Esophagus squamous epithelium (tissue), 5 donors: ENCODE results near the gene SNX32. TPM values are rescaled to one million over a fixed set of nuclear protein-coding genes. Genes with fewer than 3 reads are reported as not detected.

ENCODE experiments used
- DNase-seq: peaks from one replicate; lab custom pipeline; 2025; lab: John Stamatoyannopoulos, UW
- H3K27ac ChIP-seq, 4 donors: fragments of 200-600 bp; sonication (generic); one replicate each; pipeline ENCODE4 v1.5.1; 2016 to 2019; ENCODE audit warnings: mild to moderate bottlenecking in 1 of 4
- H3K27me3 ChIP-seq, 4 donors: fragments of 200-600 bp; sonication (generic); 1 replicate in 3 of 4; 2 replicates in 1 of 4; pipeline versions ENCODE4 v1.5.1 to v1.6.0; 2017 to 2021; ENCODE audit warnings: antibody characterized with exemption in 1 of 4
- H3K36me3 ChIP-seq, 3 donors: fragments of 200-600 bp; sonication (generic); one replicate each; pipeline ENCODE4 v1.5.1; 2016 to 2019
- H3K4me1 ChIP-seq, 3 donors: fragments of 200-600 bp; sonication (generic); one replicate each; pipeline ENCODE4 v1.5.1; 2017 to 2019
- H3K4me3 ChIP-seq, 4 donors: fragments of 200-600 bp; sonication (generic); 1 replicate in 3 of 4; 2 replicates in 1 of 4; pipeline ENCODE4 v1.5.1; 2016 to 2019; ENCODE audit warnings: mild to moderate bottlenecking in 2 of 4, moderate library complexity in 1 of 4
- H3K9me3 ChIP-seq, 3 donors: fragments of 200-600 bp; sonication (generic); one replicate each; pipeline ENCODE4 v1.5.1; 2016 to 2019
- POLR2A ChIP-seq, 4 donors: fragments of 450-650 bp; IDR thresholded peaks; one replicate each; pipeline ENCODE4 v1.6.1; 2017; ENCODE audit warnings: antibody characterized with exemption in 4 of 4, mild to moderate bottlenecking in 4 of 4, moderate library complexity in 3 of 4
- WGBS, 2 donors: methylation state at CpG; one replicate each; pipeline ENCODE4 v1.1.5; 2018; 5-methylcytosine and 5-hydroxymethylcytosine counted together
- intact Hi-C: fragments of 100-400 bp; cut with DNase I; formaldehyde crosslinking; loops from one replicate; pipeline ENCODE4 v1.15.0; 2022
- total RNA-seq, 4 donors: library from RNA; depleted of rRNA; stranded (reverse); fragments of >200 nt; gene quantifications; one replicate each; pipeline ENCODE4 v1.1.0, GENCODE V29; 2016
- TF ChIP-seq, protein P1 (sequence below), 6 experiments: fragments of 450-650 bp in 4 of 6; fragments of 200-600 bp in 2 of 6; sonication (generic) in 2 of 6; IDR thresholded peaks; one replicate each; pipeline ENCODE4 v1.5.1; 2016 to 2019; ENCODE audit warnings: antibody characterized with exemption in 6 of 6, mild to moderate bottlenecking in 4 of 6, moderate library complexity in 4 of 6
- donor health status: DM: yes; HTN: yes; CAD: no.

Gene SNX32
- total RNA-seq, 4 donors from 2014 or later = 0.38 TPM; not detected in 3

GRCh38 chr11:65870706-65871681 is 37.2 kb downstream of the SNX32 start:
- WGBS, 2 donors = 60% methylated on average over 3 to 17 of the region's 24 CpGs
- Histone ChIP-seq H3K36me3 (peaks cover under 1 to 24% (median under 1%) of the 10 kb centered on the region in 3 donors), H3K27ac (peak overlapping the region; percentile 81 to 95 (median 87)), H3K27me3 (no peaks in the 10 kb centered on the region), H3K9me3 (no peaks in the 10 kb centered on the region), H3K4me1 (peaks cover 16 to 51% (median 18%) of the 10 kb centered on the region in 3 donors), H3K4me3 (peak overlapping the region in 3 of 4 donors; percentile 59 to 73 (median 63))
- TF ChIP-seq POLR2A (IDR thresholded peaks at IDR 0.05) = no peak
- TF ChIP-seq, protein P1, sequence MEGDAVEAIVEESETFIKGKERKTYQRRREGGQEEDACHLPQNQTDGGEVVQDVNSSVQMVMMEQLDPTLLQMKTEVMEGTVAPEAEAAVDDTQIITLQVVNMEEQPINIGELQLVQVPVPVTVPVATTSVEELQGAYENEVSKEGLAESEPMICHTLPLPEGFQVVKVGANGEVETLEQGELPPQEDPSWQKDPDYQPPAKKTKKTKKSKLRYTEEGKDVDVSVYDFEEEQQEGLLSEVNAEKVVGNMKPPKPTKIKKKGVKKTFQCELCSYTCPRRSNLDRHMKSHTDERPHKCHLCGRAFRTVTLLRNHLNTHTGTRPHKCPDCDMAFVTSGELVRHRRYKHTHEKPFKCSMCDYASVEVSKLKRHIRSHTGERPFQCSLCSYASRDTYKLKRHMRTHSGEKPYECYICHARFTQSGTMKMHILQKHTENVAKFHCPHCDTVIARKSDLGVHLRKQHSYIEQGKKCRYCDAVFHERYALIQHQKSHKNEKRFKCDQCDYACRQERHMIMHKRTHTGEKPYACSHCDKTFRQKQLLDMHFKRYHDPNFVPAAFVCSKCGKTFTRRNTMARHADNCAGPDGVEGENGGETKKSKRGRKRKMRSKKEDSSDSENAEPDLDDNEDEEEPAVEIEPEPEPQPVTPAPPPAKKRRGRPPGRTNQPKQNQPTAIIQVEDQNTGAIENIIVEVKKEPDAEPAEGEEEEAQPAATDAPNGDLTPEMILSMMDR (IDR thresholded peaks at IDR 0.05) = no peak
- intact Hi-C loops = no loop called here
- no peak for DNase-seq

DNA sequence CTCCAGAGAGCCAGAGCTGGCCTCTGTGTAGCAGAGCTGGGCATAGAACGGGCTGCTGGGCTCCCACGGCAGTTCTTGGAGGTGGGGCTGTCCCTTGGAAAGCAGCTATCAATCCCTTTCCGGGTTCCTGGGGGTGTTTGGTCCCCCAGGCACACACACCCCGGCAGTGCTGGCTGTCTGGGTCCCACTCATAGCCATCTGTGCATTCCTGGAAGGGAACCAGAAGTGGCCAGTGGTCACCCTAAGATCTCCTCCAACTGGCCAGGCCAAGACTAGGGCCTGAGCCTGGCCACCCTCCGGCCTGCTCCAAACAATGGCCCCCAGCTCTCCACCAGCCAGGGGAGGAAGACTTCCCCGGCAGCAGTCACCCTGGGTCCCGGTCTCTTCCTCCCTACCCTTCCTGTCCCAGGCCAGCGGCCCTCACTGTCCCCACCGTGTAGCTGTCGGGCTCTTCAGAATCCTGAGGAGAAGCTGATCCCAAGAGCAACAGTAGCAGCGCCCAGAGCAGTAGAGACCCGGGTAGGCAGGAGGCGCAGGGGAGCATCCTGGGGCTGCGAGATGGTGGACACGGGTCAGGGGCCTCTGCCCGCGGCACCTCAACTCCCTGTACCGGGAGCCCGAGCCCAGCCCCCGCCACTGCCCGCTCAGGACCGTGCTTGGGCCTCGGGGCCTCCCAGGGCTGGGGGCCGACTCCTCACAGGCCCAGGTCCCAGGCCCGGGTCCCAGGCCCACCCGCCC is 38.2 kb downstream of the SNX32 start:
- Histone ChIP-seq H3K36me3 (peaks cover 0 to 14% (median 0%) of the 10 kb centered on the region in 3 donors), H3K27ac (peak overlapping the region; percentile 81 to 95 (median 87)), H3K27me3 (no peaks in the 10 kb centered on the region), H3K9me3 (no peaks in the 10 kb centered on the region), H3K4me3 (peak overlapping the region; percentile 35 to 73 (median 61)), H3K4me1 (peaks cover 16 to 51% (median 18%) of the 10 kb centered on the region in 3 donors)
- WGBS, 2 donors = 20 to 76% methylated on average over 2 to 5 of the region's 26 CpGs
- no peak for TF ChIP-seq POLR2A (IDR thresholded peaks at IDR 0.05)
- TF ChIP-seq, protein P1 (IDR thresholded peaks at IDR 0.05) = no peak
- intact Hi-C loops = no loop called here
- no peak for DNase-seq

DNA sequence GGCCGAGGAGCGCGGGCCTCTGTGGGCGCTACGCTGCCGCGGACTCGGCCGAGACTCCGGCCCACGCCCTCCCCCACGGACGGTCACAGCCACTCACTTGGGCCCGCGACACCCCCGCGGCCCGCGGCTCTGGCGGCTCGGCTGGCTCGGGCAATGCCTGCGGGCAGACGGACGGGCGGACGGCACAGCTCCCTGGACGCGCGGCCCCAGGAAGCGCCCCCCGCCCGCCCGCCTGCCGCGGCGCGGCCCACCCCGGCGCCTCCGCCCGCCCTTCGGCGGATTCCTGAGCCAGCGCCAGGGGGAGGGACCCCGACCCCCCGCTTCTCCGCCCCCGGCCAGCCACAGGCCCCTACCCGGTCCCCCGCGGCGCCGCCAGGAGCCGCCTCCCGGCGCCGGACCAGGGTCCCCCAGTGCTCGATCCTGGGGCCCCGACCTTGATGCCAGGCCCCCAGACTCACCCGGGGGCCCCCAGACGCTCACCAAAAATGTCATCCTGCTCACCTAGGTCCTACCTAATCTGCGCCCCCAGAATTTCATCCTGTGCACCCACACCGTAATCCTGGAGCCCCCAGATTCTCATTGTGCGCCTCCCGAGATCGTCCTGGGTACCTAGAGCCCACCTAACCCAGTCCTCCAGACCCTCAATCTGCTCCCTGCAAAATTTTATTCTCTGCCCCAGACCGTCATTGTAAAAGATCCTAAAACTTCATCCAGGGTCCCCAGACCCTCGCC is 39.0 kb downstream of the SNX32 start, which contains the start of gene EFEMP2:
TSS of gene EFEMP2 (minus strand) at position 215 of the 732 bp plus-strand sequence. CDS start 446 bp downstream, outside the sequence.
- Histone ChIP-seq H3K4me3 (peak within 1 kb of the TSS; percentile 35 to 73 (median 61)), H3K4me1 (peaks cover 16 to 48% (median 18%) of the 10 kb centered on the region in 3 donors), H3K27me3 (no peaks in the 10 kb centered on the region), H3K27ac (peak within 1 kb of the TSS; percentile 81 to 95 (median 87)), H3K9me3 (no peaks in the 10 kb centered on the region), H3K36me3 (peaks cover 0 to 6% (median 0%) of the 10 kb centered on the region in 3 donors)
- TF ChIP-seq POLR2A (IDR thresholded peaks at IDR 0.05) = no peak
- TF ChIP-seq, protein P1 (IDR thresholded peaks at IDR 0.05) = no peak
- WGBS, 2 donors = 0 to 1% methylated on average over 5 to 7 of the region's 69 CpGs
- intact Hi-C loops = no loop called here
- no peak for DNase-seq

GRCh38 chr11:65873318-65874156 is 39.8 kb downstream of the SNX32 start:
- 15 to 38% methylated on average over 6 to 18 of the region's 54 CpGs for WGBS, 2 donors
- Histone ChIP-seq H3K36me3 (no peaks in the 10 kb centered on the region), H3K9me3 (no peaks in the 10 kb centered on the region), H3K27me3 (no peaks in the 10 kb centered on the region), H3K4me3 (peak overlapping the region; percentile 35 to 73 (median 61)), H3K27ac (peak overlapping the region; percentile 81 to 95 (median 87)), H3K4me1 (peaks cover 16 to 46% (median 18%) of the 10 kb centered on the region in 3 donors)
- DNase-seq = peak; percentile 66
- intact Hi-C loops = no loop called here
- TF ChIP-seq, protein P1 (IDR thresholded peaks at IDR 0.05) = peak in 1 of 6 experiments; percentile 21
- TF ChIP-seq POLR2A (IDR thresholded peaks at IDR 0.05) = peak in 3 of 4 donors; percentile 48 to 94 (median 58)
